K562 (cell line): Measurements from ENCODE around the gene WNT3. TPM values are rescaled to one million over a fixed set of nuclear protein-coding genes. Genes with fewer than 3 reads are reported as not detected.

Experiments
- ATAC-seq: fragments of 200-7000 bp; cut with Tn5 transposase; 3 replicates; pipeline ENCODE4 v1.9.1; 2020; ENCODE audit warnings: moderate library complexity
- BruUV-seq: library from RNA; stranded (reverse); fragments of 400-500 nt; replicated peaks from 2 replicates; lab custom pipeline; 2021; lab: Mats Ljungman, UMichigan
- CTCF ChIA-PET: fragments of 300-600 bp; formaldehyde crosslinking; extraction: SDS; loops from one replicate; lab custom pipeline; 2021; ENCODE audit warnings: low intra/inter-chr PET ratio; lab: Yijun Ruan, JAX
- POLR2A ChIA-PET: fragments of 300-600, 350-650 bp; sonication (Branson Sonifier 250); formaldehyde crosslinking; extraction: SDS; loops from one replicate; lab custom pipeline; 2021; ENCODE audit warnings: antibody characterized with exemption, inconsistent platforms; lab: Yijun Ruan, JAX
- DNase-seq, 4 experiments: peaks; one replicate each; pipeline versions ENCODE4 v3.0.0 to v3.0.0-alpha.2; 2011 to 2018; ENCODE audit warnings: low spot score in 3 of 4, mixed read lengths in 3 of 4; ENCODE audit errors: extremely low read depth in 1 of 4
- FAIRE-seq: peaks from 2 replicates; lab custom pipeline; 2011; peaks lifted over from hg19 to GRCh38; lab: Jason Lieb, UNC
- H2AFZ ChIP-seq: 2 replicates; pipeline ENCODE4 v1.6.0; 2011; ENCODE audit warnings: low read depth, low read length, control low read depth, inconsistent platforms
- H3K27ac ChIP-seq: fragments of 200-600 bp; 3 replicates; pipeline ENCODE4 v1.8.0; 2011; ENCODE audit warnings: low read depth, mild to moderate bottlenecking, control low read depth, inconsistent platforms, low read length, moderate library complexity, mixed read lengths; ENCODE audit errors: extremely low read depth
- H3K27me3 ChIP-seq, 2 experiments: fragments of 300-600 bp in 1 of 2; 2 replicates in 1 of 2; 3 replicates in 1 of 2; pipeline versions ENCODE4 v1.6.0 to v1.8.0; 2011; ENCODE audit warnings: inconsistent platforms in 2 of 2, low read length in 2 of 2, mild to moderate bottlenecking in 1 of 2, mixed read lengths in 1 of 2, moderate library complexity in 1 of 2; ENCODE audit not compliant: control insufficient read depth in 2 of 2, insufficient read depth in 2 of 2
- H3K36me3 ChIP-seq: fragments of 300-600 bp; 3 replicates; pipeline ENCODE4 v1.8.0; 2011; ENCODE audit warnings: mild to moderate bottlenecking, low read length, inconsistent platforms; ENCODE audit not compliant: control insufficient read depth, insufficient read depth
- H3K4me1 ChIP-seq, 2 experiments: fragments of 200-600 bp in 1 of 2; replicated peaks in 1 of 2; 2 replicates in 1 of 2; 3 replicates in 1 of 2; pipeline versions ENCODE4 v1.5.1 to v1.8.0; 2011; ENCODE audit warnings: inconsistent platforms in 2 of 2, low read length in 2 of 2, mild to moderate bottlenecking in 1 of 2, mixed read lengths in 1 of 2, moderate library complexity in 1 of 2; ENCODE audit not compliant: control insufficient read depth in 2 of 2, insufficient read depth in 2 of 2
- H3K4me2 ChIP-seq: 2 replicates; pipeline ENCODE4 v1.6.1; 2011; ENCODE audit warnings: low read length, control low read depth, inconsistent platforms, mixed read lengths; ENCODE audit not compliant: insufficient read depth
- H3K4me3 ChIP-seq: fragments of 200-600 bp; sonication (generic), shearing (Covaris generic); 2 replicates; pipeline ENCODE4 v1.5.1; 2016; ENCODE audit warnings: control low read depth, inconsistent platforms
- H3K79me2 ChIP-seq: fragments of 200-600 bp; 3 replicates; pipeline ENCODE4 v1.8.0; 2011; ENCODE audit warnings: low read length, inconsistent platforms; ENCODE audit not compliant: control insufficient read depth, insufficient read depth
- H3K9ac ChIP-seq, 2 experiments: 2 replicates each; pipeline versions ENCODE4 v1.6.0 to v1.6.1; 2011; ENCODE audit warnings: low read depth in 2 of 2, low read length in 2 of 2, control low read depth in 1 of 2, inconsistent platforms in 1 of 2, mild to moderate bottlenecking in 1 of 2, mixed read lengths in 1 of 2; ENCODE audit not compliant: insufficient read depth in 1 of 2
- H3K9me1 ChIP-seq: one replicate; pipeline ENCODE4 v1.6.0; 2011; ENCODE audit warnings: inconsistent platforms, mild to moderate bottlenecking, low read length, moderate library complexity; ENCODE audit not compliant: control insufficient read depth, insufficient read depth
- H3K9me3 ChIP-seq: replicated peaks from 2 replicates; pipeline ENCODE4 v1.5.1; 2011; ENCODE audit warnings: low read depth, low read length, inconsistent platforms; ENCODE audit not compliant: control insufficient read depth, insufficient read depth
- H4K20me1 ChIP-seq: replicated peaks from 2 replicates; pipeline ENCODE4 v1.6.1; 2011; ENCODE audit warnings: low read length, inconsistent platforms, mixed read lengths; ENCODE audit not compliant: control insufficient read depth, insufficient read depth
- HNRNPK ChIP-seq: fragments of 200-400 bp; formaldehyde crosslinking; IDR thresholded peaks from one replicate; pipeline ENCODE4 v1.6.1; 2018; ENCODE audit warnings: mild to moderate bottlenecking, low read depth, low read length; ENCODE audit not compliant: poor library complexity, severe bottlenecking
- PTTG1 ChIP-seq: fragments of 450-650 bp; IDR thresholded peaks from 2 replicates; pipeline ENCODE4 v1.6.1; 2016; ENCODE audit warnings: low read depth, mild to moderate bottlenecking, missing genetic modification characterization, missing compliant biosample characterization
- RAD21 ChIP-seq, 2 experiments: fragments of 250-450 bp in 1 of 2; fragments of 450-650 bp in 1 of 2; sonication (Bioruptor Pico) in 1 of 2; formaldehyde crosslinking in 1 of 2; IDR thresholded peaks in 1 of 2; conservative IDR thresholded peaks in 1 of 2; 2 replicates each; pipeline versions ENCODE4 v1.4.0 to v1.8.0; 2020 to 2022; ENCODE audit warnings: mild to moderate bottlenecking in 2 of 2, moderate library complexity in 1 of 2
- RBFOX2 ChIP-seq: fragments of 200-400 bp; formaldehyde crosslinking; IDR thresholded peaks from 2 replicates; pipeline ENCODE4 v1.6.1; 2017; ENCODE audit warnings: low read depth, mild to moderate bottlenecking, low read length, moderate library complexity
- SRSF1 ChIP-seq: fragments of 200-400 bp; formaldehyde crosslinking; IDR thresholded peaks from 2 replicates; pipeline ENCODE4 v1.6.1; 2017; ENCODE audit warnings: mild to moderate bottlenecking, low read depth, low read length, moderate library complexity
- STAG1 ChIP-seq: sonication (generic); formaldehyde crosslinking; IDR thresholded peaks from 2 replicates; pipeline ENCODE4 v1.5.0; 2020; ENCODE audit warnings: missing genetic modification reagents, borderline replicate concordance
- TBL1XR1 ChIP-seq, 2 experiments: IDR thresholded peaks; 2 replicates each; pipeline ENCODE4 v1.6.1; 2012; ENCODE audit warnings: improper control_type of control experiment in 2 of 2, low read length in 2 of 2, mild to moderate bottlenecking in 1 of 2
- ZC3H8 ChIP-seq: fragments of 450-650 bp; IDR thresholded peaks from 2 replicates; pipeline ENCODE4 v1.6.1; 2017
- WGBS: fragments of 100-300 bp; shearing (Covaris generic); methylation state at CpG from one replicate; pipeline ENCODE4 v1.1.6; 2016; ENCODE audit warnings: low coverage, mixed read lengths; ENCODE audit not compliant: insufficient coverage; ENCODE audit errors: missing lambda C conversion rate; 5-methylcytosine and 5-hydroxymethylcytosine counted together
- in situ Hi-C: fragments of 300-500 bp; cut with MboI; formaldehyde crosslinking; loops from 4 replicates; pipeline ENCODE4 v1.15.0; 2018; ENCODE audit warnings: inconsistent platforms, mixed read lengths
- intact Hi-C: fragments of 100-400 bp; cut with micrococcal nuclease; formaldehyde crosslinking; loops from 2 replicates; pipeline ENCODE4 v1.14.2; 2022
- polyA plus RNA-seq, 8 experiments: library from polyadenylated mRNA; depleted of rRNA in 4 of 8; stranded (reverse) in 5 of 8; unstranded in 3 of 8; fragments of >200 nt; fragmentation: Nextera tagmentation in 2 of 8; fragmentation: Illumina TruSeq in 1 of 8; extraction: Ambion mirVana in 2 of 8; extraction: Trizol in 1 of 8; gene quantifications; 2 replicates each; pipeline versions ENCODE4 v1.2.1 to v1.2.3, GENCODE V29; 2011 to 2014; ENCODE audit warnings: inconsistent platforms in 1 of 8, missing spikeins in 1 of 8
- total RNA-seq, 7 experiments: library from RNA; depleted of rRNA in 6 of 7; stranded (reverse); fragments of >200 nt in 6 of 7; fragmentation: Illumina TruSeq in 2 of 7; extraction: Trizol in 2 of 7; gene quantifications; 2 replicates each; pipeline versions ENCODE4 v1.2.1 to v1.2.3, GENCODE V29; 2011 to 2021; ENCODE audit warnings: low replicate concordance in 1 of 7
- TF ChIP-seq, protein P1 (sequence below): fragments of 450-650 bp; IDR thresholded peaks from 2 replicates; pipeline ENCODE4 v1.6.1; 2017; ENCODE audit warnings: antibody characterized with exemption, mild to moderate bottlenecking
- TF ChIP-seq, protein P2 (sequence below), 2 experiments: fragments of 450-650 bp; IDR thresholded peaks; 2 replicates each; pipeline ENCODE4 v1.6.1; 2018; ENCODE audit warnings: mild to moderate bottlenecking in 2 of 2, low read depth in 1 of 2; ENCODE audit not compliant: partially characterized antibody in 2 of 2
- TF ChIP-seq, protein P3 (sequence below): fragments of 450-650 bp; IDR thresholded peaks from 2 replicates; pipeline ENCODE4 v1.6.1; 2016; ENCODE audit warnings: mild to moderate bottlenecking

WNT3 gene
- total and polyA plus RNA-seq, 9 of the 15 experiments (the other 6 are each of a cell fraction or from before 2014, with no cell fraction given), result 1.5 to 6.1 (median 3.3) TPM

- H3K9me1 ChIP-seq, result no peaks in the 10 kb centered on the region
- no TSS peak for BruUV-seq
- H3K36me3 ChIP-seq, result no peaks in the 10 kb centered on the region
- H3K27me3 ChIP-seq, result peaks cover 13 to 37% of the 10 kb centered on the region in 2 experiments
- no peak overlapping the region for H3K4me2 ChIP-seq
- H3K79me2 ChIP-seq, result no peaks in the 10 kb centered on the region
- no peak overlapping the region for H3K9ac ChIP-seq
- H3K27ac ChIP-seq, result no peak overlapping the region
- DNase-seq, result no peak
- H3K9me3 ChIP-seq, result no peaks in the 10 kb centered on the region
- no peak for ATAC-seq
- FAIRE-seq, result no peak
- H2AFZ ChIP-seq, result no peak overlapping the region
- H3K4me1 ChIP-seq, result peaks cover 0 to 16% of the 10 kb centered on the region in 2 experiments; a peak in 3 of 5 replicates
- CTCF ChIA-PET, result no interaction called here
- H3K4me3 ChIP-seq, result no peak overlapping the region
- H4K20me1 ChIP-seq, result 0 out of 2 replicates have a peak, but pooled peaks cover 14% of the 10 kb centered on the region
- WGBS, result 7% methylated on average over 6 of the region's 6 CpGs
- intact Hi-C loops (no loop called here), in situ Hi-C loops (loop anchor here (25.0 kb wide), 2 partner anchors 211 to 861 kb away; partner anchors contain the start of gene STH)
- POLR2A ChIA-PET, result no interaction called here
- TF ChIP-seq, protein P1, sequence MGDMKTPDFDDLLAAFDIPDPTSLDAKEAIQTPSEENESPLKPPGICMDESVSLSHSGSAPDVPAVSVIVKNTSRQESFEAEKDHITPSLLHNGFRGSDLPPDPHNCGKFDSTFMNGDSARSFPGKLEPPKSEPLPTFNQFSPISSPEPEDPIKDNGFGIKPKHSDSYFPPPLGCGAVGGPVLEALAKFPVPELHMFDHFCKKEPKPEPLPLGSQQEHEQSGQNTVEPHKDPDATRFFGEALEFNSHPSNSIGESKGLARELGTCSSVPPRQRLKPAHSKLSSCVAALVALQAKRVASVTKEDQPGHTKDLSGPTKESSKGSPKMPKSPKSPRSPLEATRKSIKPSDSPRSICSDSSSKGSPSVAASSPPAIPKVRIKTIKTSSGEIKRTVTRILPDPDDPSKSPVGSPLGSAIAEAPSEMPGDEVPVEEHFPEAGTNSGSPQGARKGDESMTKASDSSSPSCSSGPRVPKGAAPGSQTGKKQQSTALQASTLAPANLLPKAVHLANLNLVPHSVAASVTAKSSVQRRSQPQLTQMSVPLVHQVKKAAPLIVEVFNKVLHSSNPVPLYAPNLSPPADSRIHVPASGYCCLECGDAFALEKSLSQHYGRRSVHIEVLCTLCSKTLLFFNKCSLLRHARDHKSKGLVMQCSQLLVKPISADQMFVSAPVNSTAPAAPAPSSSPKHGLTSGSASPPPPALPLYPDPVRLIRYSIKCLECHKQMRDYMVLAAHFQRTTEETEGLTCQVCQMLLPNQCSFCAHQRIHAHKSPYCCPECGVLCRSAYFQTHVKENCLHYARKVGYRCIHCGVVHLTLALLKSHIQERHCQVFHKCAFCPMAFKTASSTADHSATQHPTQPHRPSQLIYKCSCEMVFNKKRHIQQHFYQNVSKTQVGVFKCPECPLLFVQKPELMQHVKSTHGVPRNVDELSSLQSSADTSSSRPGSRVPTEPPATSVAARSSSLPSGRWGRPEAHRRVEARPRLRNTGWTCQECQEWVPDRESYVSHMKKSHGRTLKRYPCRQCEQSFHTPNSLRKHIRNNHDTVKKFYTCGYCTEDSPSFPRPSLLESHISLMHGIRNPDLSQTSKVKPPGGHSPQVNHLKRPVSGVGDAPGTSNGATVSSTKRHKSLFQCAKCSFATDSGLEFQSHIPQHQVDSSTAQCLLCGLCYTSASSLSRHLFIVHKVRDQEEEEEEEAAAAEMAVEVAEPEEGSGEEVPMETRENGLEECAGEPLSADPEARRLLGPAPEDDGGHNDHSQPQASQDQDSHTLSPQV, result no peak
- TF ChIP-seq PTTG1 (tag) (no peak), ZC3H8 (no peak), RBFOX2 (no peak), SRSF1 (no peak), RAD21 (CRISPR knock-in tag; conservative IDR thresholded peaks at IDR 0.05 in 1 of 2, IDR thresholded peaks at IDR 0.05 in 1 of 2) (no peak), STAG1 (no peak), HNRNPK (no peak), TBL1XR1 (IDR thresholded peaks at IDR 0.05; ENCODE audit: low read length in 2 of 2) (no peak)
- TF ChIP-seq, protein P2, sequence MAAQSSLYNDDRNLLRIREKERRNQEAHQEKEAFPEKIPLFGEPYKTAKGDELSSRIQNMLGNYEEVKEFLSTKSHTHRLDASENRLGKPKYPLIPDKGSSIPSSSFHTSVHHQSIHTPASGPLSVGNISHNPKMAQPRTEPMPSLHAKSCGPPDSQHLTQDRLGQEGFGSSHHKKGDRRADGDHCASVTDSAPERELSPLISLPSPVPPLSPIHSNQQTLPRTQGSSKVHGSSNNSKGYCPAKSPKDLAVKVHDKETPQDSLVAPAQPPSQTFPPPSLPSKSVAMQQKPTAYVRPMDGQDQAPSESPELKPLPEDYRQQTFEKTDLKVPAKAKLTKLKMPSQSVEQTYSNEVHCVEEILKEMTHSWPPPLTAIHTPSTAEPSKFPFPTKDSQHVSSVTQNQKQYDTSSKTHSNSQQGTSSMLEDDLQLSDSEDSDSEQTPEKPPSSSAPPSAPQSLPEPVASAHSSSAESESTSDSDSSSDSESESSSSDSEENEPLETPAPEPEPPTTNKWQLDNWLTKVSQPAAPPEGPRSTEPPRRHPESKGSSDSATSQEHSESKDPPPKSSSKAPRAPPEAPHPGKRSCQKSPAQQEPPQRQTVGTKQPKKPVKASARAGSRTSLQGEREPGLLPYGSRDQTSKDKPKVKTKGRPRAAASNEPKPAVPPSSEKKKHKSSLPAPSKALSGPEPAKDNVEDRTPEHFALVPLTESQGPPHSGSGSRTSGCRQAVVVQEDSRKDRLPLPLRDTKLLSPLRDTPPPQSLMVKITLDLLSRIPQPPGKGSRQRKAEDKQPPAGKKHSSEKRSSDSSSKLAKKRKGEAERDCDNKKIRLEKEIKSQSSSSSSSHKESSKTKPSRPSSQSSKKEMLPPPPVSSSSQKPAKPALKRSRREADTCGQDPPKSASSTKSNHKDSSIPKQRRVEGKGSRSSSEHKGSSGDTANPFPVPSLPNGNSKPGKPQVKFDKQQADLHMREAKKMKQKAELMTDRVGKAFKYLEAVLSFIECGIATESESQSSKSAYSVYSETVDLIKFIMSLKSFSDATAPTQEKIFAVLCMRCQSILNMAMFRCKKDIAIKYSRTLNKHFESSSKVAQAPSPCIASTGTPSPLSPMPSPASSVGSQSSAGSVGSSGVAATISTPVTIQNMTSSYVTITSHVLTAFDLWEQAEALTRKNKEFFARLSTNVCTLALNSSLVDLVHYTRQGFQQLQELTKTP (IDR thresholded peaks at IDR 0.05; ENCODE audit: low read depth in 1 of 2, partially characterized antibody in 2 of 2), result no peak
- TF ChIP-seq, protein P3, sequence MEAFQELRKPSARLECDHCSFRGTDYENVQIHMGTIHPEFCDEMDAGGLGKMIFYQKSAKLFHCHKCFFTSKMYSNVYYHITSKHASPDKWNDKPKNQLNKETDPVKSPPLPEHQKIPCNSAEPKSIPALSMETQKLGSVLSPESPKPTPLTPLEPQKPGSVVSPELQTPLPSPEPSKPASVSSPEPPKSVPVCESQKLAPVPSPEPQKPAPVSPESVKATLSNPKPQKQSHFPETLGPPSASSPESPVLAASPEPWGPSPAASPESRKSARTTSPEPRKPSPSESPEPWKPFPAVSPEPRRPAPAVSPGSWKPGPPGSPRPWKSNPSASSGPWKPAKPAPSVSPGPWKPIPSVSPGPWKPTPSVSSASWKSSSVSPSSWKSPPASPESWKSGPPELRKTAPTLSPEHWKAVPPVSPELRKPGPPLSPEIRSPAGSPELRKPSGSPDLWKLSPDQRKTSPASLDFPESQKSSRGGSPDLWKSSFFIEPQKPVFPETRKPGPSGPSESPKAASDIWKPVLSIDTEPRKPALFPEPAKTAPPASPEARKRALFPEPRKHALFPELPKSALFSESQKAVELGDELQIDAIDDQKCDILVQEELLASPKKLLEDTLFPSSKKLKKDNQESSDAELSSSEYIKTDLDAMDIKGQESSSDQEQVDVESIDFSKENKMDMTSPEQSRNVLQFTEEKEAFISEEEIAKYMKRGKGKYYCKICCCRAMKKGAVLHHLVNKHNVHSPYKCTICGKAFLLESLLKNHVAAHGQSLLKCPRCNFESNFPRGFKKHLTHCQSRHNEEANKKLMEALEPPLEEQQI, result no peak
These were observed 30.0 kb upstream of the WNT3 start for GRCh38 chr17:46848534-46848933.
